Measurements from ENCODE around the gene DBT. TPM values are rescaled to one million over a fixed set of nuclear protein-coding genes. Genes with fewer than 3 reads are reported as not detected.

The DBT gene
- total RNA-seq, 2 donors from 2014 or later, result 5.2 to 6.3 TPM

DNA sequence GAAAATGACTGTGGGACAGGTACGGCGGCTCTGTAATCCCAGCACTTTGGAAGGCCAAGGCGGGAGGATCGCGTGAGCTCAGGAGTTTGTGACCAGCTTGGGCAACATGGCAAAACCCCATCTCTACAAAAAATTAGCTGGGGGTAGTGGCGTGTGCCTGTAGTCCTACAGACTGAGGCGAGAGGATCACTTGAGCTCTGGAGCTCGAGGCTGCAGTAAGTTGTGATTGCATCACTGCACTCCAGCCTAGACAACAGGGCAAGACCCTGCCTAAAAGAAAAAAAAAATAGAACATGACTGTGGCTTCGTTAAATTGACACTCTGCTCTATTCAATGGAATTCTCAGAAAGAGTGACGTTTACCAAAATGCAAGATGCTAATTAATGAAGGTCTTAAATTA, 3.9 kb upstream of the DBT start:
- H3K4me1 ChIP-seq, result peaks cover 12% of the 10 kb centered on the region
- TF ChIP-seq, protein P1, sequence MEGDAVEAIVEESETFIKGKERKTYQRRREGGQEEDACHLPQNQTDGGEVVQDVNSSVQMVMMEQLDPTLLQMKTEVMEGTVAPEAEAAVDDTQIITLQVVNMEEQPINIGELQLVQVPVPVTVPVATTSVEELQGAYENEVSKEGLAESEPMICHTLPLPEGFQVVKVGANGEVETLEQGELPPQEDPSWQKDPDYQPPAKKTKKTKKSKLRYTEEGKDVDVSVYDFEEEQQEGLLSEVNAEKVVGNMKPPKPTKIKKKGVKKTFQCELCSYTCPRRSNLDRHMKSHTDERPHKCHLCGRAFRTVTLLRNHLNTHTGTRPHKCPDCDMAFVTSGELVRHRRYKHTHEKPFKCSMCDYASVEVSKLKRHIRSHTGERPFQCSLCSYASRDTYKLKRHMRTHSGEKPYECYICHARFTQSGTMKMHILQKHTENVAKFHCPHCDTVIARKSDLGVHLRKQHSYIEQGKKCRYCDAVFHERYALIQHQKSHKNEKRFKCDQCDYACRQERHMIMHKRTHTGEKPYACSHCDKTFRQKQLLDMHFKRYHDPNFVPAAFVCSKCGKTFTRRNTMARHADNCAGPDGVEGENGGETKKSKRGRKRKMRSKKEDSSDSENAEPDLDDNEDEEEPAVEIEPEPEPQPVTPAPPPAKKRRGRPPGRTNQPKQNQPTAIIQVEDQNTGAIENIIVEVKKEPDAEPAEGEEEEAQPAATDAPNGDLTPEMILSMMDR (IDR thresholded peaks at IDR 0.05), result no peak
- no peak for ATAC-seq
- no peaks in the 10 kb centered on the region for H3K9me3 ChIP-seq
- DNase-seq, result no peak
- H3K27ac ChIP-seq, result no peak overlapping the region
- H3K27me3 ChIP-seq, result no peaks in the 10 kb centered on the region
- intact Hi-C loops (cut with DNase I), result no loop called here
- 72 to 73% methylated on average over 10 of the region's 10 CpGs for WGBS, 2 donors
- H3K36me3 ChIP-seq (replicated peaks in 1 of 2; ENCODE audit: insufficient read depth in 1 of 2, low read depth in 2 of 2), result no peaks in the 10 kb centered on the region
- H3K4me3 ChIP-seq, result no peak overlapping the region

- Histone ChIP-seq H3K36me3 (replicated peaks in 1 of 2; ENCODE audit: insufficient read depth in 1 of 2, low read depth in 2 of 2) (no peaks in the 10 kb centered on the region), H3K4me1 (peaks cover 19% of the 10 kb centered on the region), H3K27ac (no peak overlapping the region), H3K4me3 (no peak overlapping the region), H3K27me3 (no peaks in the 10 kb centered on the region), H3K9me3 (no peaks in the 10 kb centered on the region)
- ATAC-seq (no peak), DNase-seq (no peak)
- whole genome bisulfite sequencing, 2 donors, result 30 to 33% methylated on average over 4 of the region's 4 CpGs
- intact Hi-C loops (cut with DNase I), result no loop called here
- TF ChIP-seq, protein P1 (IDR thresholded peaks at IDR 0.05), result no peak
- no peak for TF ChIP-seq POLR2A (IDR thresholded peaks at IDR 0.05)
These were observed 3.3 kb upstream of the DBT start for GRCh38 chr1:100252901-100253300.

GRCh38 chr1:100250807-100251206, 1.2 kb upstream of the DBT start:
- Histone ChIP-seq H3K9me3 (no peaks in the 10 kb centered on the region), H3K27ac (no peak overlapping the region), H3K27me3 (no peaks in the 10 kb centered on the region), H3K4me3 (no peak overlapping the region), H3K36me3 (replicated peaks in 1 of 2; ENCODE audit: insufficient read depth in 1 of 2, low read depth in 2 of 2) (no peaks in the 10 kb centered on the region), H3K4me1 (peaks cover 32% of the 10 kb centered on the region)
- TF ChIP-seq, protein P1 (IDR thresholded peaks at IDR 0.05), result no peak
- TF ChIP-seq POLR2A (IDR thresholded peaks at IDR 0.05), result no peak
- DNase-seq, result no peak
- 88 to 91% methylated on average over 3 of the region's 3 CpGs for WGBS, 2 donors
- no peak for ATAC-seq
- intact Hi-C loops (cut with DNase I), result no loop called here

GRCh38 chr1:100250264-100250663, 630 bp upstream of the DBT start:
- no peaks in the 10 kb centered on the region for H3K36me3 ChIP-seq (replicated peaks in 1 of 2; ENCODE audit: insufficient read depth in 1 of 2, low read depth in 2 of 2)
- intact Hi-C loops (cut with DNase I), result no loop called here
- TF ChIP-seq, protein P1 (IDR thresholded peaks at IDR 0.05), result no peak
- TF ChIP-seq POLR2A (IDR thresholded peaks at IDR 0.05), result no peak
- H3K27ac ChIP-seq, result peak overlapping the region; percentile 12 to 95 (median 88)
- H3K4me3 ChIP-seq, result peak overlapping the region in 1 of 2 donors; percentile 46
- DNase-seq, result no peak
- WGBS, 2 donors, result 0% methylated on average over 1 of the region's 1 CpG
- H3K9me3 ChIP-seq, result no peaks in the 10 kb centered on the region
- H3K27me3 ChIP-seq, result no peaks in the 10 kb centered on the region
- ATAC-seq, result no peak
- H3K4me1 ChIP-seq, result peaks cover 36% of the 10 kb centered on the region

- intact Hi-C loops (cut with DNase I), result no loop called here
- ATAC-seq, result no peak
- H3K27me3 ChIP-seq, result no peaks in the 10 kb centered on the region
- peaks cover 36% of the 10 kb centered on the region for H3K4me1 ChIP-seq
- H3K9me3 ChIP-seq, result no peaks in the 10 kb centered on the region
- WGBS, 2 donors, result 0% methylated on average over 12 of the region's 12 CpGs
- DNase-seq, result no peak
- H3K27ac ChIP-seq, result peak overlapping the region; percentile 85 to 95 (median 88)
- H3K36me3 ChIP-seq (replicated peaks in 1 of 2; ENCODE audit: insufficient read depth in 1 of 2, low read depth in 2 of 2), result no peaks in the 10 kb centered on the region
- peak overlapping the region; percentile 46 to 91 for H3K4me3 ChIP-seq
- TF ChIP-seq POLR2A (IDR thresholded peaks at IDR 0.05), result no peak
- TF ChIP-seq, protein P1 (IDR thresholded peaks at IDR 0.05), result no peak
These were observed 488 bp downstream of the DBT start for GRCh38 chr1:100249155-100249536.

Data from body of pancreas (tissue), 4 donors.